ENCODE data around the gene UBE2J2.

Gene UBE2J2

DNA sequence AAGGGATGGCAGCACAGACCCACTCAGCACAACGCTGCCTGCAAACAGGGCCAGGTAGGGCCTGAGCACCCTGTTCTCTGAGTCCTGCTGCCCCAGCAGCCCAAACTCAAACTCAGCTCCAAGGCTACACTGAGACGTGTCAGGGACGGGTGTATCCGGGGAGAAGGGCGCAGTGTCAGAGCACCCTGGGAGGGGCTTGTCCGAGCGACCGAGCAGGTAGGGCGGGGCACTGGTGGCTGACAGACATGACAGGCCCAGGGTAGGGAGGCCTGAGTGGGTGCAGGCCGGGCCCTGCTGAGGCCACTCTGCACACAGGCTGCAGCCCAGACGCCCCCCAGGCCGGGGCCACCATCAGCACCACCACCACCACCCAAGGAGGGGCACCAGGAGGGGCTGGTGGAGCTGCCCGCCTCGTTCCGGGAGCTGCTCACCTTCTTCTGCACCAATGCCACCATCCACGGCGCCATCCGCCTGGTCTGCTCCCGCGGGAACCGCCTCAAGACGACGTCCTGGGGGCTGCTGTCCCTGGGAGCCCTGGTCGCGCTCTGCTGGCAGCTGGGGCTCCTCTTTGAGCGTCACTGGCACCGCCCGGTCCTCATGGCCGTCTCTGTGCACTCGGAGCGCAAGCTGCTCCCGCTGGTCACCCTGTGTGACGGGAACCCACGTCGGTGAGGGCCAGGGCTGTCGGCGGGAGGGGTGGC, 12.1 kb upstream of the UBE2J2 start:
- H3K4me3 ChIP-seq (ENCODE audit: low read depth, low read length) = no peak overlapping the region
- in situ Hi-C loops (cut with HindIII; ENCODE audit: low sequenced_read_pairs) = loop anchor here (25.0 kb wide), 1 partner anchor 148 kb away; no protein-coding TSS in a partner anchor
- no peak for TF ChIP-seq CTCF (IDR thresholded peaks at IDR 0.05; ENCODE audit: low read depth, low read length, missing control alignments)
- DNase-seq (ENCODE audit: low read depth) = no peak

GRCh38 chr1:1285102-1285571, 11.5 kb upstream of the UBE2J2 start:
- no peak overlapping the region for H3K4me3 ChIP-seq (ENCODE audit: low read depth, low read length)
- no peak for DNase-seq (ENCODE audit: low read depth)
- in situ Hi-C loops (cut with HindIII; ENCODE audit: low sequenced_read_pairs) = loop anchor here (25.0 kb wide), 1 partner anchor 148 kb away; no protein-coding TSS in a partner anchor
- no peak for TF ChIP-seq CTCF (IDR thresholded peaks at IDR 0.05; ENCODE audit: low read depth, low read length, missing control alignments)

- DNase-seq (ENCODE audit: low read depth) = no peak
- in situ Hi-C loops (cut with HindIII; ENCODE audit: low sequenced_read_pairs) = loop anchor here (25.0 kb wide), 1 partner anchor 147 kb away; no protein-coding TSS in a partner anchor
- no peak overlapping the region for H3K4me3 ChIP-seq (ENCODE audit: low read depth, low read length)
Measured at GRCh38 chr1:1284221-1285101, 10.8 kb upstream of the UBE2J2 start.

GRCh38 chr1:1283821-1284220, 10.2 kb upstream of the UBE2J2 start:
- in situ Hi-C loops (cut with HindIII; ENCODE audit: low sequenced_read_pairs) = loop anchor here (25.0 kb wide), 1 partner anchor 147 kb away; no protein-coding TSS in a partner anchor
- no peak overlapping the region for H3K4me3 ChIP-seq (ENCODE audit: low read depth, low read length)
- no peak for TF ChIP-seq CTCF (IDR thresholded peaks at IDR 0.05; ENCODE audit: low read depth, low read length, missing control alignments)
- no peak for DNase-seq (ENCODE audit: low read depth)

More at GRCh38 chr1:1284221-1285101, 10.8 kb upstream of the UBE2J2 start:
- no peak for TF ChIP-seq CTCF (IDR thresholded peaks at IDR 0.05; ENCODE audit: low read depth, low read length, missing control alignments)

DNA sequence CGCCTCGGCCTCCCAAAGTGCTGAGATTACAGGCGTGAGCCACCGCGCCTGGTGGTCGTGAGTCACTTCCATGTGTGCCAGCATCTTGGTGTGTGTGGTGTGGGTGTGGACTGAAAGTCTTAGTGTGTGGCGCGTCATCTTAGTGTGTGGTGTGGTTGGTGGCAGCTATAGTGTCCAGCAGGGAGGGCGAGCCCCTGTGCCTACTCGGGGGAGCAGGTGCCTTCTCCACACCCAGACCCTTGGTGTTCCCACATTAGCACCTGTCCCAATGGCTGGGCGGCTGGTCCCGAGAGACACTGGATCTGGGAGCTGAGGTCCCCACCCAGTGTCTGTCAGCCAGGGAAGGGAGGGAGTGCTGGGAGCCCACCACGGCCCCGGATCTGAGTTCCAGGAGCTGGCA, 9.3 kb upstream of the UBE2J2 start:
- in situ Hi-C loops (cut with HindIII; ENCODE audit: low sequenced_read_pairs) = loop anchor here (25.0 kb wide), 1 partner anchor 146 kb away; no protein-coding TSS in a partner anchor
- no peak for TF ChIP-seq CTCF (IDR thresholded peaks at IDR 0.05; ENCODE audit: low read depth, low read length, missing control alignments)
- H3K4me3 ChIP-seq (ENCODE audit: low read depth, low read length) = no peak overlapping the region
- no peak for DNase-seq (ENCODE audit: low read depth)

GRCh38 chr1:1281533-1282321, 8.1 kb upstream of the UBE2J2 start:
- no peak for TF ChIP-seq CTCF (IDR thresholded peaks at IDR 0.05; ENCODE audit: low read depth, low read length, missing control alignments)
- in situ Hi-C loops (cut with HindIII; ENCODE audit: low sequenced_read_pairs) = loop anchor here (25.0 kb wide), 1 partner anchor 144 kb away; no protein-coding TSS in a partner anchor
- no peak overlapping the region for H3K4me3 ChIP-seq (ENCODE audit: low read depth, low read length)
- DNase-seq (ENCODE audit: low read depth) = no peak

Measured in astrocyte of the cerebellum (primary cell).